ENCODE results near the gene CSNK2A2. TPM values are rescaled to one million over a fixed set of nuclear protein-coding genes. Genes with fewer than 3 reads are reported as not detected.

CSNK2A2 gene
- total RNA-seq, 1 experiment from 2014 or later, result 77.7 TPM

DNA sequence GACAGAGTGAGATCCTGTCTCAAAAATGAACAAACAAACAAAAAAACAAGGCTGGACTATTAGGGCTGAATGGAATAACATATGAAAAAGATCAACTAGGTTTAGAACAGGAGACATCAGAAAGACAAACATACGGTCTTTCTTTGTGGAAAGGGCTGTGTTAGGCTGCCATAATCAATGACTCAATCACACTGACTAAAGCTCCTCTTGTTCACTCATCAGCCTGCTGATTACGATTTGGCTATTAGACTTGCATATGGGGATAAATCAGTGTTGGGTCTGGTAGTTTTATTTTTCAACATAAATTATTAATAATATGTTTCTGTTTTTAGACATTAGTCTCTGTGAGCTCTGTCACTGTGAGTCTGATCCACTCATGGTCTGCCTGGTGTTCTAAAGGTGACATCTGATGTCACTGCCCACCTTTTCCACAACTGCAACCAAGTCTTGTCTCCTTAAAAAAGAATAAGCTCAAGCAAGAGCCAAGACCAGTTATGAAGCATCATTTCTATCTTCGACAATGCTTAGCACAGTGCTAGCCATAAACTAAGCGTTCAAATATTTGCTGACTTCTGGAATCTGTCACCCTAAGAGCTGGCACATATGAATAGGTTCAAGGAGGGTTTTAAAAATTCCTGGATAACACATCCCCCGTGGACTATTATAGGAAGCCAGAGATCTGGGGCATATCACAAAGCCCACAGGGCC, 79.0 kb downstream of the CSNK2A2 start:
- Histone ChIP-seq H3K9me3 (replicated peaks) (no peaks in the 10 kb centered on the region), H3K27ac (no peak overlapping the region), H3K36me3 (peaks cover 32% of the 10 kb centered on the region), H3K27me3 (no peaks in the 10 kb centered on the region), H3K4me3 (no peak overlapping the region), H3K4me1 (peaks cover 14% of the 10 kb centered on the region)
- DNase-seq, result no peak

- no peak for DNase-seq
- Histone ChIP-seq H3K4me1 (peaks cover 10% of the 10 kb centered on the region), H3K36me3 (peaks cover 47% of the 10 kb centered on the region), H3K27me3 (no peaks in the 10 kb centered on the region), H3K27ac (no peak overlapping the region), H3K9me3 (replicated peaks) (no peaks in the 10 kb centered on the region), H3K4me3 (no peak overlapping the region)
These were observed 81.4 kb downstream of the CSNK2A2 start for GRCh38 chr16:58116529-58116928.

GRCh38 chr16:58116081-58116480, 81.8 kb downstream of the CSNK2A2 start:
- Histone ChIP-seq H3K9me3 (replicated peaks) (no peaks in the 10 kb centered on the region), H3K27ac (no peak overlapping the region)

DNA sequence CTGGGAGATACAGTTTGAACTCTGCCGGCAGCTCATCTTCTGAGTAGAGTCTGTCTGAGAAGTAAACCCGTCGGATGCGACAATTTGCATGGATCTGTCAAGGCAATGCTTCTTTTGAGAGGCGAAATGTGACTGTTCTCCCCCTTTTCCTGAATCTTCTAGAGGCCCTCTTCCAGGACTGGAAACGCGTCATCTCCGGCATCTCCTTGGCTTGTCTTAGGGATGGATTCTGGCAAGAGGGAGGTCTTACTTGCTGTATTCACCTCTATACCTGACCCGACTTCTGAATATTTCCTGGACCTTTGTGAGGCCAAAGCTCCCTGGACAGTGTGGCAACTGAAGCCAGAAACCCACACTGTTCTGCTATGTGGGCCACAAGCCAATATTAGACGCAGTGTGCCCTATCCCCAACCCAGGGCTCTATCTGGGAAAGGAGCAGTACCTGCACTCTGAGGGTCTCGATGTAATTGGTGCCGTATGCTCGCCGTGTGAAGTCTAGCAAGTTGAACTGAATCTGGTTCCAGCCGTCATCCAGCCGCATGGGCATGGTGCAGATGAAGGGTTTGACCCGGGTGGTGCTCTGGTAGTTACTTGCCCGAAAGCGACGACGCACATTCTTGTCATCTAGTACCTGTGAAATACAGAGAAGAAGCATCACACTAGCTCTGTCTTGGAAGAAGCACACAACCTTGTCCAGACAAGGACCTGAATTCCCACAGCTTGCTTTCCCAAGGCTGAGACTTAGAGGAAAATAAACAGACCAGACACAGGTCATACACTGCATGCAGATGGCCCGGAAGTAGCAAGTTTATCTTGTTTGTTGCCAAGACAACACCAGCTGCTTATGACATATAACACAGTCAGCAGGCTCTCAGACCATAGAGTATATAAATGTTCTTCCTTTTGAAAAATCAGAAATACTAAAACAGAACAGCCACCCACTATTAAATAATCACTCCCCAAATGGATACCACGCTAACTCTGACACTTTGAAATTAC, 82.8 kb downstream of the CSNK2A2 start:
- no peak for DNase-seq
- Histone ChIP-seq H3K4me1 (peaks cover 17% of the 10 kb centered on the region), H3K27me3 (no peaks in the 10 kb centered on the region), H3K9me3 (replicated peaks) (no peaks in the 10 kb centered on the region), H3K36me3 (peaks cover 47% of the 10 kb centered on the region), H3K4me3 (no peak overlapping the region), H3K27ac (no peak overlapping the region)

More at GRCh38 chr16:58116081-58116480, 81.8 kb downstream of the CSNK2A2 start:
- DNase-seq, result no peak
- Histone ChIP-seq H3K27me3 (no peaks in the 10 kb centered on the region), H3K4me3 (no peak overlapping the region), H3K36me3 (peaks cover 47% of the 10 kb centered on the region), H3K4me1 (peaks cover 10% of the 10 kb centered on the region)

DNA sequence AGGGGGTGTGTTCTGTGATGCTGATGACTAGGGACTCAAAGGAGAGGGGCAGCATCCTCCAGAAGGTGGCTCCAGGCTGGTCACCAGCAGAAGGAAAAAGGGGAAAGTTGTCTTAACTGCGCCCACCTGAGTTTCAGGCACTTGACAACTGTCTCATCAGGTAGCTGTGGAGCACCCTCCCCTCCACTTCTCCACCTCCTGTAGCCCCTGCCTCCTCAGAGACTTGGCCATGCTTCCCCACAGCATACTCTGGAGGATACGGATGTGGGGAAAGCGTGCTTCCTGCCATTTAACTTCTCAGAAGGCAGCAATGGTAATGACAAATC, 86.6 kb downstream of the CSNK2A2 start:
- Histone ChIP-seq H3K9me3 (replicated peaks) (no peaks in the 10 kb centered on the region), H3K36me3 (peaks cover 38% of the 10 kb centered on the region), H3K27ac (no peak overlapping the region), H3K27me3 (no peaks in the 10 kb centered on the region), H3K4me3 (no peak overlapping the region), H3K4me1 (peaks cover 20% of the 10 kb centered on the region)
- DNase-seq, result no peak

DNA sequence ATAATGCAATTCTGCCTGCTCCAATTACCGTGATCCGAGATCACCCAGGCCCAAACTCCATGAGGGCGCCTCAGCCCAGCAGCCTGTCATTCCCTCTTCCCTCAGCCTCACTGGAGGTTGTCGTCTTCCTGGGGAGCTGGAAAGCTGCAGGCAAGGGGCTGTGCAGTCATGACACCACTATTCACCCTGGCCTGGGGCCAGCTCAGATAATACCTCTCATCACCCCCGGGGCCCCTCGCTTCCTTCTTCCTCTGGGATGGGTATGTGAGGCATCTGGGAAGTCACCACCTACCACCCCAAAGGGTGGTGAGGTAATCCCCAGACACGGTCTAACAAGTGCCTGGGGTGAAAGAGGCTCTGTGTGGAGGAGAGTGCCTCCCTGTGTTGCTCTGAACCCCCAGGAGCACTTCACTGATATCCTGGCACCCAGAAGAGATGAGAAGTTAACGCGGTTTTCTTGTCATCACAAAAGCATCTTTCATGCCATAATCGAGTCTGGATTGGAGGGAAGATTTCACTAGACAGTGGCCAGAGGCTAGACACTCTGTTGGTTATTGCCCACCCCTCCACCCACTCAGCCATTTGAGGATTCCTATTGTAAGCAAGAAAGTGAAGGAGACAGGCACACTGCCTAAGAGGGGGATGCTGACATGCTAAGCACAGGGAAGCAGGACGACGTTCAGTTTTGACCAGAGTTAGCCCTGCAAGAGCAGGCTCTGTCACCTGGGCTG, 87.2 kb downstream of the CSNK2A2 start:
- no peak overlapping the region for H3K4me3 ChIP-seq
- H3K9me3 ChIP-seq (replicated peaks), result no peaks in the 10 kb centered on the region
- no peaks in the 10 kb centered on the region for H3K27me3 ChIP-seq
- H3K4me1 ChIP-seq, result peaks cover 20% of the 10 kb centered on the region
- no peak overlapping the region for H3K27ac ChIP-seq
- H3K36me3 ChIP-seq, result peaks cover 32% of the 10 kb centered on the region
- DNase-seq, result peak; percentile 89 to 91

- Histone ChIP-seq H3K4me1 (peaks cover 20% of the 10 kb centered on the region), H3K4me3 (no peak overlapping the region), H3K36me3 (peaks cover 24% of the 10 kb centered on the region), H3K27ac (no peak overlapping the region), H3K9me3 (replicated peaks) (no peaks in the 10 kb centered on the region), H3K27me3 (no peaks in the 10 kb centered on the region)
- DNase-seq, result no peak
These were observed 88.0 kb downstream of the CSNK2A2 start for GRCh38 chr16:58109881-58110280.

DNA sequence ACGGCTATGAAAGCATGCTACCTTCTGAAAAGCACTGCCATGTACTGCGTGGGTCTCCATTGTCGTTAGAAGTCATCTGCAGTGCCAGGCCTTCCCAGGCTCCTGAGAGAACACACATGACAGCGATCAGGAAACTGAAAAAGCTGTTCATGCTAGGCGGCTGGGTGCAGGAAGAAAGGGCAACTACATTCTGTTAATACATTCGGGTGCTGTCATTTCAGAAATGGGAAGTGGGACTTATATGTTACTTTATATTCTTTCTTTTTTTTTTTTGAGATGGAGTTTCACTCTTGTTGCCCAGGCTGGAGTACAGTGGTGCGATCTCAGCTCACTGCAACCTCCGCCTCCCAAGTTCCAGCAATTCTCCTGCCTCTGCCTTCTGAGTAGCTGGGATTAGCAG, 88.6 kb downstream of the CSNK2A2 start:
- DNase-seq, result no peak
- Histone ChIP-seq H3K9me3 (replicated peaks) (no peaks in the 10 kb centered on the region), H3K27ac (no peak overlapping the region), H3K27me3 (no peaks in the 10 kb centered on the region), H3K36me3 (peaks cover 18% of the 10 kb centered on the region), H3K4me1 (peaks cover 20% of the 10 kb centered on the region), H3K4me3 (no peak overlapping the region)

Other genes starting within 250 kb of the CSNK2A2 start
- not detected in 2 replicates for gene CNGB1, start 227.0 kb downstream of the CSNK2A2 start, total RNA-seq (2014; rRNA removed; shearing (Covaris generic))
- gene ZNF319, start 197.4 kb downstream of the CSNK2A2 start, total RNA-seq (2014; rRNA removed; shearing (Covaris generic)), result 5.6 and 5.7 TPM in 2 replicates
- gene USB1, start 196.7 kb downstream of the CSNK2A2 start, total RNA-seq (2014; rRNA removed; shearing (Covaris generic)), result 20.4 and 21.1 TPM in 2 replicates
- gene MMP15, start 172.4 kb downstream of the CSNK2A2 start, total RNA-seq (2014; rRNA removed; shearing (Covaris generic)), result 3.5 and 3.9 TPM in 2 replicates
- 116 and 119 TPM in 2 replicates for gene CFAP20, start 68.7 kb downstream of the CSNK2A2 start, total RNA-seq (2014; rRNA removed; shearing (Covaris generic))
- gene PRSS54, start 96.9 kb upstream of the CSNK2A2 start, total RNA-seq (2014; rRNA removed; shearing (Covaris generic)), result not detected in 2 replicates
- gene GINS3, start 194.4 kb upstream of the CSNK2A2 start, total RNA-seq (2014; rRNA removed; shearing (Covaris generic)), result 41.8 and 46.4 TPM in 2 replicates

Measured in SJCRH30 (cell line).